Measurements from ENCODE around the gene DIDO1. TPM values are rescaled to one million over a fixed set of nuclear protein-coding genes. Genes with fewer than 3 reads are reported as not detected.

DIDO1 gene
- total and polyA plus RNA-seq, 2 of the 13 experiments (the other 11 are each of a cell fraction or from before 2014, with no cell fraction given): 75.0 to 75.1 TPM

DNA sequence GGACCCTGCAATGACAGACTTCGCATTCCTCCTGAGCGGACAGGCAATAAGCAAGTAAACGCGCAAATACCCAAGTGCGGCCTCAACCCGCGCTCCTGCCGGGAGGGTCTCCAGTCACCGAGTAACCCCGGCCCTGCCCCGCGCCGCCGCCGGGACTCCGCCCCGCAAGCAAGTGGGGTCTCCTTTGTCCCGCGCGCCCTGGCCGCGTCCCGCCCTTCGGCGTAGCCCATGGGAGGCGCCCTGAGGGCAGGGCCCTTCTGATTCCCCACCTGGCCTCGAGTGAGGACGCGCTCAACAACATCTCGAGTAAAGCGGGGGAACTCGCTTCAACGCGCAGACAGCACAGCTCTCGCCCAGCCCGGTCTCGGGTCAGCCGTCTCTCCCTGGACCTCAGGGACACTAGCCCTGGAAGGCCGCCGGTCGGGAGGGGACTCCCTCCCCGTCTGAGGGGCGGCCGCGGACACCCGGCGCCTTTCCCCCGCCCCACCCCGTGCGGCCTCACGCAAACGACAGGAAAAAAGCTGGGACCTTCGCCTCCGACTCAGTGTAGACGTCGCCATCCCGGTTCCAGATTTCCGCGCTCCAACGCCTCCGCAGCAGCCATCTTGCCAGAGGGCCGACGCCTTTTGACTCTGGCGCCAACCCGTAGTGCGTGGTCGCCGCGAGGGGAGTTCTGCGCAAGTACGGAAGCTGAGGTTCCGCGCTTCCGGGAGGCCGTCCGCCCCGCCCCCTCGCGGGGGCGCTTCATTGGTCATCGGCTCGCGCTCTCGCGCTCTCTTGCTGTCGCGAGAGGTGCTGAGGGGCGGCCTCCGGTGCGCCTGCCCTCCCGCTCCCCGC, 11.2 kb upstream of the DIDO1 start (continued):
- TF ChIP-seq, protein P1, sequence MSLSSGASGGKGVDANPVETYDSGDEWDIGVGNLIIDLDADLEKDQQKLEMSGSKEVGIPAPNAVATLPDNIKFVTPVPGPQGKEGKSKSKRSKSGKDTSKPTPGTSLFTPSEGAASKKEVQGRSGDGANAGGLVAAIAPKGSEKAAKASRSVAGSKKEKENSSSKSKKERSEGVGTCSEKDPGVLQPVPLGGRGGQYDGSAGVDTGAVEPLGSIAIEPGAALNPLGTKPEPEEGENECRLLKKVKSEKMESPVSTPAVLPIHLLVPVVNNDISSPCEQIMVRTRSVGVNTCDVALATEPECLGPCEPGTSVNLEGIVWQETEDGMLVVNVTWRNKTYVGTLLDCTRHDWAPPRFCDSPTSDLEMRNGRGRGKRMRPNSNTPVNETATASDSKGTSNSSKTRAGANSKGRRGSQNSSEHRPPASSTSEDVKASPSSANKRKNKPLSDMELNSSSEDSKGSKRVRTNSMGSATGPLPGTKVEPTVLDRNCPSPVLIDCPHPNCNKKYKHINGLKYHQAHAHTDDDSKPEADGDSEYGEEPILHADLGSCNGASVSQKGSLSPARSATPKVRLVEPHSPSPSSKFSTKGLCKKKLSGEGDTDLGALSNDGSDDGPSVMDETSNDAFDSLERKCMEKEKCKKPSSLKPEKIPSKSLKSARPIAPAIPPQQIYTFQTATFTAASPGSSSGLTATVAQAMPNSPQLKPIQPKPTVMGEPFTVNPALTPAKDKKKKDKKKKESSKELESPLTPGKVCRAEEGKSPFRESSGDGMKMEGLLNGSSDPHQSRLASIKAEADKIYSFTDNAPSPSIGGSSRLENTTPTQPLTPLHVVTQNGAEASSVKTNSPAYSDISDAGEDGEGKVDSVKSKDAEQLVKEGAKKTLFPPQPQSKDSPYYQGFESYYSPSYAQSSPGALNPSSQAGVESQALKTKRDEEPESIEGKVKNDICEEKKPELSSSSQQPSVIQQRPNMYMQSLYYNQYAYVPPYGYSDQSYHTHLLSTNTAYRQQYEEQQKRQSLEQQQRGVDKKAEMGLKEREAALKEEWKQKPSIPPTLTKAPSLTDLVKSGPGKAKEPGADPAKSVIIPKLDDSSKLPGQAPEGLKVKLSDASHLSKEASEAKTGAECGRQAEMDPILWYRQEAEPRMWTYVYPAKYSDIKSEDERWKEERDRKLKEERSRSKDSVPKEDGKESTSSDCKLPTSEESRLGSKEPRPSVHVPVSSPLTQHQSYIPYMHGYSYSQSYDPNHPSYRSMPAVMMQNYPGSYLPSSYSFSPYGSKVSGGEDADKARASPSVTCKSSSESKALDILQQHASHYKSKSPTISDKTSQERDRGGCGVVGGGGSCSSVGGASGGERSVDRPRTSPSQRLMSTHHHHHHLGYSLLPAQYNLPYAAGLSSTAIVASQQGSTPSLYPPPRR (CRISPR knock-in tag; IDR thresholded peaks at IDR 0.05; ENCODE audit: borderline replicate concordance): peak; percentile 88
- TF ChIP-seq ZNF292 (CRISPR knock-in tag; IDR thresholded peaks at IDR 0.05; ENCODE audit: borderline replicate concordance, low read depth) (peak; percentile 18; the same call in 1 of the 2 replicates), MTF2 (CRISPR knock-in tag; IDR thresholded peaks at IDR 0.05; ENCODE audit: borderline replicate concordance) (no peak), ZNF207 (IDR thresholded peaks at IDR 0.05; ENCODE audit: borderline replicate concordance) (no peak), ZNF567 (CRISPR knock-in tag; IDR thresholded peaks at IDR 0.05; ENCODE audit: borderline replicate concordance) (peak; percentile 59; the same call in 1 of the 2 replicates), ZBTB38 (CRISPR knock-in tag; IDR thresholded peaks at IDR 0.05) (peak; percentile 90), ZNF572 (CRISPR knock-in tag; IDR thresholded peaks at IDR 0.05) (peak; percentile 15; the same call in 1 of the 2 replicates), HOXD1 (CRISPR knock-in tag; IDR thresholded peaks at IDR 0.05) (peak; percentile 94), SRSF9 (IDR thresholded peaks at IDR 0.05; ENCODE audit: borderline replicate concordance, insufficient read depth, low read depth, low read length, poor library complexity, severe bottlenecking) (no peak), TP53 (CRISPR knock-in tag; conservative IDR thresholded peaks at IDR 0.05) (peak; percentile 95), ZNF317 (CRISPR knock-in tag; IDR thresholded peaks at IDR 0.05) (peak; percentile 94; the same call in 1 of the 2 replicates), SIX1 (CRISPR knock-in tag; IDR thresholded peaks at IDR 0.05; ENCODE audit: borderline replicate concordance) (no peak; the same call in none of the 2 replicates), SRSF1 (optimal IDR thresholded peaks at IDR 0.05; ENCODE audit: low read depth, low read length) (peak; percentile 98), ZNF136 (CRISPR knock-in tag; IDR thresholded peaks at IDR 0.05; ENCODE audit: low read depth) (no peak), ZNF883 (CRISPR knock-in tag; IDR thresholded peaks at IDR 0.05; ENCODE audit: not compliant biosample characterization) (peak; percentile 90), ZNF652 (CRISPR knock-in tag; IDR thresholded peaks at IDR 0.05; ENCODE audit: borderline replicate concordance, low read depth) (peak; percentile 41; the same call in 1 of the 2 replicates), SIN3A (IDR thresholded peaks at IDR 0.05; ENCODE audit: borderline replicate concordance, low read depth, low read length) (peak; percentile 98), PCBP2 (optimal IDR thresholded peaks at IDR 0.05; ENCODE audit: low read depth, low read length, poor library complexity, severe bottlenecking) (no peak), CREB1 (IDR thresholded peaks at IDR 0.05) (peak; percentile 69; the same call in 1 of the 2 replicates), CREB1 (CRISPR knock-in tag; IDR thresholded peaks at IDR 0.05) (peak; percentile 84), ZIK1 (CRISPR knock-in tag; IDR thresholded peaks at IDR 0.05; ENCODE audit: borderline replicate concordance, low read depth) (peak; percentile 97; the same call in 1 of the 2 replicates), KDM3A (CRISPR knock-in tag; IDR thresholded peaks at IDR 0.05; ENCODE audit: low read depth) (peak; percentile 86)
- TF ChIP-seq, protein P2, sequence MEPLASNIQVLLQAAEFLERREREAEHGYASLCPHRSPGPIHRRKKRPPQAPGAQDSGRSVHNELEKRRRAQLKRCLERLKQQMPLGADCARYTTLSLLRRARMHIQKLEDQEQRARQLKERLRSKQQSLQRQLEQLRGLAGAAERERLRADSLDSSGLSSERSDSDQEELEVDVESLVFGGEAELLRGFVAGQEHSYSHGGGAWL (CRISPR knock-in tag; IDR thresholded peaks at IDR 0.05): peak; percentile 93
- TF ChIP-seq, protein P3, sequence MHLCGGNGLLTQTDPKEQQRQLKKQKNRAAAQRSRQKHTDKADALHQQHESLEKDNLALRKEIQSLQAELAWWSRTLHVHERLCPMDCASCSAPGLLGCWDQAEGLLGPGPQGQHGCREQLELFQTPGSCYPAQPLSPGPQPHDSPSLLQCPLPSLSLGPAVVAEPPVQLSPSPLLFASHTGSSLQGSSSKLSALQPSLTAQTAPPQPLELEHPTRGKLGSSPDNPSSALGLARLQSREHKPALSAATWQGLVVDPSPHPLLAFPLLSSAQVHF (CRISPR knock-in tag; IDR thresholded peaks at IDR 0.05): peak; percentile 90

All from HepG2 (cell line).